GM10847 (cell line): ENCODE data around the gene SFXN4.

Experiments used
- POLR2A ChIP-seq: IDR thresholded peaks from 2 replicates; pipeline ENCODE4 v1.6.1; 2011; ENCODE audit not compliant: insufficient read length; ENCODE audit errors: extremely low read depth

SFXN4 gene

GRCh38 chr10:119165171-119166117 is at the start of gene SFXN4:
Gene SFXN4 (minus strand): TSS chr10:119165714. CDS start chr10:119165647, 67 bp downstream.
- peak; percentile 84 for TF ChIP-seq POLR2A

GRCh38 chr10:119211625-119212441 is 46.3 kb upstream of the SFXN4 start:
- TF ChIP-seq POLR2A: no peak

- no peak for TF ChIP-seq POLR2A
Measured at GRCh38 chr10:119211176-119211575, 45.7 kb upstream of the SFXN4 start.

- no peak for TF ChIP-seq POLR2A
Measured at GRCh38 chr10:119210633-119211032, 45.1 kb upstream of the SFXN4 start.

- no peak for TF ChIP-seq POLR2A
Measured at GRCh38 chr10:119209736-119210355, 44.3 kb upstream of the SFXN4 start.

- no peak for TF ChIP-seq POLR2A
Measured at GRCh38 chr10:119209035-119209735, 43.7 kb upstream of the SFXN4 start.

- no peak for TF ChIP-seq POLR2A
Measured at GRCh38 chr10:119208553-119208940, 43.0 kb upstream of the SFXN4 start.

GRCh38 chr10:119207713-119208552 is 42.4 kb upstream of the SFXN4 start:
- no peak for TF ChIP-seq POLR2A

- no peak for TF ChIP-seq POLR2A
Measured at GRCh38 chr10:119207366-119207666, 41.8 kb upstream of the SFXN4 start, which contains the start of gene GRK5. Gene GRK5 (plus strand): TSS chr10:119207571. CDS start chr10:119207918, 347 bp downstream.

GRCh38 chr10:119206603-119207365 is 41.3 kb upstream of the SFXN4 start:
- TF ChIP-seq POLR2A: peak; percentile 6

- TF ChIP-seq POLR2A: peak; percentile 32
Measured at GRCh38 chr10:119205894-119206602, 40.5 kb upstream of the SFXN4 start.

GRCh38 chr10:119203006-119203405 is 37.5 kb upstream of the SFXN4 start:
- TF ChIP-seq POLR2A: no peak

GRCh38 chr10:119201233-119201632 is 35.7 kb upstream of the SFXN4 start:
- TF ChIP-seq POLR2A: no peak
